ENCODE data around the gene SYVN1. TPM values are rescaled to one million over a fixed set of nuclear protein-coding genes. Genes with fewer than 3 reads are reported as not detected.

Gene SYVN1
- total RNA-seq, 1 experiment from 2014 or later: 34.8 TPM

DNA sequence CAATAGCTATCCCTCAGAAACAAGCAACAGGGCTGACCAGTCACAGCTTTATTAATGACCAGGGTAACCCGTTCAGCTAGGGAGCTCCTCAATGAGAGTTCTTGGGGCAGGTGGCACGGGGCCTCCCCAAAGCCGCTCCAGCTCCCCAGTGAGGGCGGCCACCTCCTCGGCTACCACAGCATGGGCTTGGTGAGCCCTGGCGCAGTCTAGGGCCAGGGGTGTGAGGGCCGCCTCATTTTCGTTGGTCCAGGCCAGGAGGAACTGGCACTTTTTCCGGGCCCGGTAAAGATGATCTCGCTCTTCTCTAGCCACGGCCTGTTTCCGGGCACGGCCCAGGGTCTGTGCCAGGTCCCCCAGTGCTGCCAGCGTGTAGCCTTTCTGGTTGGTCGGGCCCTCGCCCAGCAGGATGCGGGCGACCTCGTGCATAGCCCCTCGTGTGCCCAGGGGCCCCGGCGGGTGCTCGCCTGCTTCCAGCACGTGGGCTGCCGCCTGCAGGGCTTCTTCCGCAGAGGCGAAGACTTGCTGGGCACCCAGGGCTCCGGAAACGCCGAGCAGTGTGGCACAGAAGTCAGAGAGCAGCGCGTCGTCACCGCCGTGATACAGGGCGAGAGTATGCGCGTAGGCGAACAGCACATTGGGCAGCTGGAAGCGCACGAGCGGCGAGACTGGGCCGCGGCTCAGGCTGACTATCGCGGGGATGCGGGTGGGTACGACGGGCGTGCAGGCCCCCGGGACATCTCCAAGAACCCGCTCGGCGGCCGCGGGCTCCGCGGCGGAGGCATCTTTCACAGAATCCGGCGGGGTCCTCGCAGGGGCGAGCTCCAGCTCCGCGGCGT, 17.7 kb downstream of the SYVN1 start (continued):
- TF ChIP-seq, protein P1, sequence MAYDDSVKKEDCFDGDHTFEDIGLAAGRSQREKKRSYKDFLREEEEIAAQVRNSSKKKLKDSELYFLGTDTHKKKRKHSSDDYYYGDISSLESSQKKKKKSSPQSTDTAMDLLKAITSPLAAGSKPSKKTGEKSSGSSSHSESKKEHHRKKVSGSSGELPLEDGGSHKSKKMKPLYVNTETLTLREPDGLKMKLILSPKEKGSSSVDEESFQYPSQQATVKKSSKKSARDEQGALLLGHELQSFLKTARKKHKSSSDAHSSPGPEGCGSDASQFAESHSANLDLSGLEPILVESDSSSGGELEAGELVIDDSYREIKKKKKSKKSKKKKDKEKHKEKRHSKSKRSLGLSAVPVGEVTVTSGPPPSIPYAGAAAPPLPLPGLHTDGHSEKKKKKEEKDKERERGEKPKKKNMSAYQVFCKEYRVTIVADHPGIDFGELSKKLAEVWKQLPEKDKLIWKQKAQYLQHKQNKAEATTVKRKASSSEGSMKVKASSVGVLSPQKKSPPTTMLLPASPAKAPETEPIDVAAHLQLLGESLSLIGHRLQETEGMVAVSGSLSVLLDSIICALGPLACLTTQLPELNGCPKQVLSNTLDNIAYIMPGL (CRISPR knock-in tag; IDR thresholded peaks at IDR 0.05): no peak
- no peak for TF ChIP-seq MXD4 (CRISPR knock-in tag; IDR thresholded peaks at IDR 0.05; ENCODE audit: borderline replicate concordance)
- no peak for TF ChIP-seq CREM (CRISPR knock-in tag; IDR thresholded peaks at IDR 0.05)
- TF ChIP-seq GABPB1 (CRISPR knock-in tag; IDR thresholded peaks at IDR 0.05): no peak
- TF ChIP-seq NR1H2 (CRISPR knock-in tag; IDR thresholded peaks at IDR 0.05): peak; percentile 83
- peak; percentile 75 for TF ChIP-seq NR2C2 (CRISPR knock-in tag; IDR thresholded peaks at IDR 0.05)
- no peak for TF ChIP-seq EMX1 (CRISPR knock-in tag; IDR thresholded peaks at IDR 0.05)
- TF ChIP-seq, protein P2, sequence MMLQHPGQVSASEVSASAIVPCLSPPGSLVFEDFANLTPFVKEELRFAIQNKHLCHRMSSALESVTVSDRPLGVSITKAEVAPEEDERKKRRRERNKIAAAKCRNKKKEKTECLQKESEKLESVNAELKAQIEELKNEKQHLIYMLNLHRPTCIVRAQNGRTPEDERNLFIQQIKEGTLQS (CRISPR knock-in tag; conservative IDR thresholded peaks at IDR 0.05): 0 out of 2 replicates have a peak, but pooled peaks have one; percentile 68
- 0 out of 2 replicates have a peak, but pooled peaks have one; percentile 56 for TF ChIP-seq SMAD4 (CRISPR knock-in tag; IDR thresholded peaks at IDR 0.05)
- no peak for TF ChIP-seq HMGA2 (CRISPR knock-in tag; IDR thresholded peaks at IDR 0.05)
- TF ChIP-seq, protein P3, sequence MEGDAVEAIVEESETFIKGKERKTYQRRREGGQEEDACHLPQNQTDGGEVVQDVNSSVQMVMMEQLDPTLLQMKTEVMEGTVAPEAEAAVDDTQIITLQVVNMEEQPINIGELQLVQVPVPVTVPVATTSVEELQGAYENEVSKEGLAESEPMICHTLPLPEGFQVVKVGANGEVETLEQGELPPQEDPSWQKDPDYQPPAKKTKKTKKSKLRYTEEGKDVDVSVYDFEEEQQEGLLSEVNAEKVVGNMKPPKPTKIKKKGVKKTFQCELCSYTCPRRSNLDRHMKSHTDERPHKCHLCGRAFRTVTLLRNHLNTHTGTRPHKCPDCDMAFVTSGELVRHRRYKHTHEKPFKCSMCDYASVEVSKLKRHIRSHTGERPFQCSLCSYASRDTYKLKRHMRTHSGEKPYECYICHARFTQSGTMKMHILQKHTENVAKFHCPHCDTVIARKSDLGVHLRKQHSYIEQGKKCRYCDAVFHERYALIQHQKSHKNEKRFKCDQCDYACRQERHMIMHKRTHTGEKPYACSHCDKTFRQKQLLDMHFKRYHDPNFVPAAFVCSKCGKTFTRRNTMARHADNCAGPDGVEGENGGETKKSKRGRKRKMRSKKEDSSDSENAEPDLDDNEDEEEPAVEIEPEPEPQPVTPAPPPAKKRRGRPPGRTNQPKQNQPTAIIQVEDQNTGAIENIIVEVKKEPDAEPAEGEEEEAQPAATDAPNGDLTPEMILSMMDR (IDR thresholded peaks at IDR 0.05): no peak
- TF ChIP-seq ZNF671 (CRISPR knock-in tag; IDR thresholded peaks at IDR 0.05): no peak
- TF ChIP-seq, protein P4, sequence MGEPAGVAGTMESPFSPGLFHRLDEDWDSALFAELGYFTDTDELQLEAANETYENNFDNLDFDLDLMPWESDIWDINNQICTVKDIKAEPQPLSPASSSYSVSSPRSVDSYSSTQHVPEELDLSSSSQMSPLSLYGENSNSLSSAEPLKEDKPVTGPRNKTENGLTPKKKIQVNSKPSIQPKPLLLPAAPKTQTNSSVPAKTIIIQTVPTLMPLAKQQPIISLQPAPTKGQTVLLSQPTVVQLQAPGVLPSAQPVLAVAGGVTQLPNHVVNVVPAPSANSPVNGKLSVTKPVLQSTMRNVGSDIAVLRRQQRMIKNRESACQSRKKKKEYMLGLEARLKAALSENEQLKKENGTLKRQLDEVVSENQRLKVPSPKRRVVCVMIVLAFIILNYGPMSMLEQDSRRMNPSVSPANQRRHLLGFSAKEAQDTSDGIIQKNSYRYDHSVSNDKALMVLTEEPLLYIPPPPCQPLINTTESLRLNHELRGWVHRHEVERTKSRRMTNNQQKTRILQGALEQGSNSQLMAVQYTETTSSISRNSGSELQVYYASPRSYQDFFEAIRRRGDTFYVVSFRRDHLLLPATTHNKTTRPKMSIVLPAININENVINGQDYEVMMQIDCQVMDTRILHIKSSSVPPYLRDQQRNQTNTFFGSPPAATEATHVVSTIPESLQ (CRISPR knock-in tag; IDR thresholded peaks at IDR 0.05): no peak
- TF ChIP-seq MLX (CRISPR knock-in tag; IDR thresholded peaks at IDR 0.05): 0 out of 2 replicates have a peak, but pooled peaks have one; percentile 84
- TF ChIP-seq, protein P5, sequence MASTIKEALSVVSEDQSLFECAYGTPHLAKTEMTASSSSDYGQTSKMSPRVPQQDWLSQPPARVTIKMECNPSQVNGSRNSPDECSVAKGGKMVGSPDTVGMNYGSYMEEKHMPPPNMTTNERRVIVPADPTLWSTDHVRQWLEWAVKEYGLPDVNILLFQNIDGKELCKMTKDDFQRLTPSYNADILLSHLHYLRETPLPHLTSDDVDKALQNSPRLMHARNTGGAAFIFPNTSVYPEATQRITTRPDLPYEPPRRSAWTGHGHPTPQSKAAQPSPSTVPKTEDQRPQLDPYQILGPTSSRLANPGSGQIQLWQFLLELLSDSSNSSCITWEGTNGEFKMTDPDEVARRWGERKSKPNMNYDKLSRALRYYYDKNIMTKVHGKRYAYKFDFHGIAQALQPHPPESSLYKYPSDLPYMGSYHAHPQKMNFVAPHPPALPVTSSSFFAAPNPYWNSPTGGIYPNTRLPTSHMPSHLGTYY (CRISPR knock-in tag; IDR thresholded peaks at IDR 0.05): no peak
- TF ChIP-seq GTF2I (CRISPR knock-in tag; conservative IDR thresholded peaks at IDR 0.05): no peak
- TF ChIP-seq, protein P6, sequence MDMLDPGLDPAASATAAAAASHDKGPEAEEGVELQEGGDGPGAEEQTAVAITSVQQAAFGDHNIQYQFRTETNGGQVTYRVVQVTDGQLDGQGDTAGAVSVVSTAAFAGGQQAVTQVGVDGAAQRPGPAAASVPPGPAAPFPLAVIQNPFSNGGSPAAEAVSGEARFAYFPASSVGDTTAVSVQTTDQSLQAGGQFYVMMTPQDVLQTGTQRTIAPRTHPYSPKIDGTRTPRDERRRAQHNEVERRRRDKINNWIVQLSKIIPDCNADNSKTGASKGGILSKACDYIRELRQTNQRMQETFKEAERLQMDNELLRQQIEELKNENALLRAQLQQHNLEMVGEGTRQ (CRISPR knock-in tag; IDR thresholded peaks at IDR 0.05): peak; percentile 62
- peak; percentile 78 for TF ChIP-seq FOXP4 (CRISPR knock-in tag; IDR thresholded peaks at IDR 0.05)
- TF ChIP-seq GRHL2 (CRISPR knock-in tag; IDR thresholded peaks at IDR 0.05; ENCODE audit: insufficient replicate concordance, severe bottlenecking): no peak
- TF ChIP-seq ZNF317 (CRISPR knock-in tag; IDR thresholded peaks at IDR 0.05; ENCODE audit: borderline replicate concordance, low read depth): peak; percentile 55; the same call in 1 of the 2 replicates
- TF ChIP-seq ZNF423 (CRISPR knock-in tag; IDR thresholded peaks at IDR 0.05): no peak
- TF ChIP-seq E2F5 (CRISPR knock-in tag; IDR thresholded peaks at IDR 0.05): peak; percentile 79
- no peak for TF ChIP-seq ZNF416 (CRISPR knock-in tag; IDR thresholded peaks at IDR 0.05)
- no peak for TF ChIP-seq NR3C1 (CRISPR knock-in tag; conservative IDR thresholded peaks at IDR 0.05; ENCODE audit: low read depth)
